SH-SY5Y (cell line): Measurements from ENCODE around the gene LRP1.

ENCODE experiments used
- GATA2 ChIP-seq: IDR thresholded peaks from 2 replicates; pipeline ENCODE4 v1.6.1; 2011; ENCODE audit warnings: mild to moderate bottlenecking, low read depth, low read length
- GATA3 ChIP-seq: IDR thresholded peaks from 2 replicates; pipeline ENCODE4 v1.6.1; 2011; ENCODE audit warnings: low read depth, mild to moderate bottlenecking, low read length, moderate library complexity

The LRP1 gene

GRCh38 chr12:57198329-57198728 lies 70.0 kb downstream of the LRP1 start:
- no peak for TF ChIP-seq GATA2
- no peak for TF ChIP-seq GATA3

- TF ChIP-seq GATA3 (no peak), GATA2 (no peak)
Observed at GRCh38 chr12:57199191-57199590, 70.9 kb downstream of the LRP1 start.

- TF ChIP-seq GATA2 (no peak), GATA3 (no peak)
Observed at GRCh38 chr12:57200497-57200896, 72.2 kb downstream of the LRP1 start.

- TF ChIP-seq GATA2 (no peak), GATA3 (no peak)
Observed at GRCh38 chr12:57201219-57201618, 72.9 kb downstream of the LRP1 start.

GRCh38 chr12:57201631-57202030 lies 73.3 kb downstream of the LRP1 start:
- TF ChIP-seq GATA2, result no peak
- no peak for TF ChIP-seq GATA3

GRCh38 chr12:57202321-57202720 lies 74.0 kb downstream of the LRP1 start:
- TF ChIP-seq GATA2 (no peak), GATA3 (no peak)

- TF ChIP-seq GATA2 (no peak), GATA3 (no peak)
Observed at GRCh38 chr12:57203201-57203600, 74.9 kb downstream of the LRP1 start.

GRCh38 chr12:57203791-57204190 lies 75.5 kb downstream of the LRP1 start:
- TF ChIP-seq GATA3, result no peak
- TF ChIP-seq GATA2, result no peak

GRCh38 chr12:57204454-57204853 lies 76.2 kb downstream of the LRP1 start:
- TF ChIP-seq GATA3, result no peak
- no peak for TF ChIP-seq GATA2

GRCh38 chr12:57205186-57205585 lies 76.9 kb downstream of the LRP1 start:
- no peak for TF ChIP-seq GATA2
- TF ChIP-seq GATA3, result no peak

GRCh38 chr12:57205931-57206330 lies 77.6 kb downstream of the LRP1 start:
- TF ChIP-seq GATA2, result no peak
- TF ChIP-seq GATA3, result no peak

GRCh38 chr12:57207731-57208630 lies 79.7 kb downstream of the LRP1 start:
- no peak for TF ChIP-seq GATA3
- no peak for TF ChIP-seq GATA2

- TF ChIP-seq GATA3 (no peak), GATA2 (no peak)
Observed at GRCh38 chr12:57208631-57209282, 80.5 kb downstream of the LRP1 start.

GRCh38 chr12:57209916-57210315 lies 81.6 kb downstream of the LRP1 start:
- no peak for TF ChIP-seq GATA2
- no peak for TF ChIP-seq GATA3

- TF ChIP-seq GATA2 (no peak), GATA3 (no peak)
Observed at GRCh38 chr12:57210461-57210860, 82.2 kb downstream of the LRP1 start.
